H1 (cell line): Measurements from ENCODE around the gene LENG9. TPM values are rescaled to one million over a fixed set of nuclear protein-coding genes. Genes with fewer than 3 reads are reported as not detected.

ENCODE experiments used
- HDAC2 ChIP-seq, 2 experiments: fragments of 300-600 bp in 1 of 2; sonication (generic) in 1 of 2; IDR thresholded peaks; 2 replicates each; pipeline ENCODE4 v1.6.1; 2011 to 2012; ENCODE audit warnings: low read depth in 2 of 2, low read length in 2 of 2, mild to moderate bottlenecking in 2 of 2, moderate library complexity in 2 of 2, borderline replicate concordance in 1 of 2, inconsistent platforms in 1 of 2
- MAFK ChIP-seq: IDR thresholded peaks from 2 replicates; pipeline ENCODE4 v1.6.1; 2012; ENCODE audit warnings: low read depth, mild to moderate bottlenecking, improper control_type of control experiment, low read length
- SIX5 ChIP-seq: IDR thresholded peaks from 2 replicates; pipeline ENCODE4 v1.6.1; 2011; ENCODE audit warnings: mild to moderate bottlenecking, low read depth, low read length
- SP2 ChIP-seq: IDR thresholded peaks from 2 replicates; pipeline ENCODE4 v1.6.1; 2012; ENCODE audit warnings: mild to moderate bottlenecking, low read length, inconsistent platforms
- polyA plus RNA-seq, 7 experiments: library from polyadenylated mRNA; depleted of rRNA in 3 of 7; stranded (reverse) in 5 of 7; unstranded in 2 of 7; fragments of >200 nt in 5 of 7; fragments of 200-250 nt in 2 of 7; gene quantifications; 1 replicate in 5 of 7; 2 replicates in 1 of 7; 4 replicates in 1 of 7; pipeline versions ENCODE4 v1.2.1 to v1.2.3, GENCODE V29; 2011 to 2013; ENCODE audit warnings: missing spikeins in 2 of 7, mixed read lengths in 2 of 7
- total RNA-seq: library from RNA; stranded (reverse); fragmentation: NEBNext Ultra II Directional; extraction: Animal tissue kit (Norgen Biotek cat#: 25700); gene quantifications from 2 replicates; pipeline ENCODE4 v1.2.1, GENCODE V29; 2021
- TF ChIP-seq, protein P1 (sequence below): fragments of 300-600 bp; sonication (generic); IDR thresholded peaks from 2 replicates; pipeline ENCODE4 v1.7.1; 2012; ENCODE audit warnings: low read length, moderate library complexity, mild to moderate bottlenecking, inconsistent platforms; ENCODE audit not compliant: insufficient replicate concordance

Gene LENG9
- total and polyA plus RNA-seq, 2 of the 8 experiments (the other 6 are each of a cell fraction or from before 2014, with no cell fraction given), result 1.6 to 3.9 TPM

DNA sequence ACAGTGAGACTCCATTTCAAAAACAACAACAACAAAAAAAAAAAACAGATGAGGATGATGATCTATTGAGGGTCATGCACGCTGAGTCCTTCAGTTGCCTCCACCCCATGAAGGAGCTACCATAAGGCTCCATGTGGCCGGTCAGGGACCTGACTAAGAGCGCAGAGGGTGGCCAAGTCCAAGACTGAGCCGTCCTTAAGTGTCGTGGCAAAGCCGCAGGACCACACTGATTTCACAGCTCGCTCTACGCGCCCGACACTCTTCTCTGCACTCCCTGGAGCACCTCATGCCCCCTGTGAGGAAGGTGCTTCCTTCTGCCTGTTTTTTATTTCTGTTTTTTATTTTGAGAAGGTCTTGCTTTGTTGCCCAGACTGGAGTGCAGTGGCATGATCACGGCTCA, 36.0 kb downstream of the LENG9 start (continued):
- TF ChIP-seq, protein P1, sequence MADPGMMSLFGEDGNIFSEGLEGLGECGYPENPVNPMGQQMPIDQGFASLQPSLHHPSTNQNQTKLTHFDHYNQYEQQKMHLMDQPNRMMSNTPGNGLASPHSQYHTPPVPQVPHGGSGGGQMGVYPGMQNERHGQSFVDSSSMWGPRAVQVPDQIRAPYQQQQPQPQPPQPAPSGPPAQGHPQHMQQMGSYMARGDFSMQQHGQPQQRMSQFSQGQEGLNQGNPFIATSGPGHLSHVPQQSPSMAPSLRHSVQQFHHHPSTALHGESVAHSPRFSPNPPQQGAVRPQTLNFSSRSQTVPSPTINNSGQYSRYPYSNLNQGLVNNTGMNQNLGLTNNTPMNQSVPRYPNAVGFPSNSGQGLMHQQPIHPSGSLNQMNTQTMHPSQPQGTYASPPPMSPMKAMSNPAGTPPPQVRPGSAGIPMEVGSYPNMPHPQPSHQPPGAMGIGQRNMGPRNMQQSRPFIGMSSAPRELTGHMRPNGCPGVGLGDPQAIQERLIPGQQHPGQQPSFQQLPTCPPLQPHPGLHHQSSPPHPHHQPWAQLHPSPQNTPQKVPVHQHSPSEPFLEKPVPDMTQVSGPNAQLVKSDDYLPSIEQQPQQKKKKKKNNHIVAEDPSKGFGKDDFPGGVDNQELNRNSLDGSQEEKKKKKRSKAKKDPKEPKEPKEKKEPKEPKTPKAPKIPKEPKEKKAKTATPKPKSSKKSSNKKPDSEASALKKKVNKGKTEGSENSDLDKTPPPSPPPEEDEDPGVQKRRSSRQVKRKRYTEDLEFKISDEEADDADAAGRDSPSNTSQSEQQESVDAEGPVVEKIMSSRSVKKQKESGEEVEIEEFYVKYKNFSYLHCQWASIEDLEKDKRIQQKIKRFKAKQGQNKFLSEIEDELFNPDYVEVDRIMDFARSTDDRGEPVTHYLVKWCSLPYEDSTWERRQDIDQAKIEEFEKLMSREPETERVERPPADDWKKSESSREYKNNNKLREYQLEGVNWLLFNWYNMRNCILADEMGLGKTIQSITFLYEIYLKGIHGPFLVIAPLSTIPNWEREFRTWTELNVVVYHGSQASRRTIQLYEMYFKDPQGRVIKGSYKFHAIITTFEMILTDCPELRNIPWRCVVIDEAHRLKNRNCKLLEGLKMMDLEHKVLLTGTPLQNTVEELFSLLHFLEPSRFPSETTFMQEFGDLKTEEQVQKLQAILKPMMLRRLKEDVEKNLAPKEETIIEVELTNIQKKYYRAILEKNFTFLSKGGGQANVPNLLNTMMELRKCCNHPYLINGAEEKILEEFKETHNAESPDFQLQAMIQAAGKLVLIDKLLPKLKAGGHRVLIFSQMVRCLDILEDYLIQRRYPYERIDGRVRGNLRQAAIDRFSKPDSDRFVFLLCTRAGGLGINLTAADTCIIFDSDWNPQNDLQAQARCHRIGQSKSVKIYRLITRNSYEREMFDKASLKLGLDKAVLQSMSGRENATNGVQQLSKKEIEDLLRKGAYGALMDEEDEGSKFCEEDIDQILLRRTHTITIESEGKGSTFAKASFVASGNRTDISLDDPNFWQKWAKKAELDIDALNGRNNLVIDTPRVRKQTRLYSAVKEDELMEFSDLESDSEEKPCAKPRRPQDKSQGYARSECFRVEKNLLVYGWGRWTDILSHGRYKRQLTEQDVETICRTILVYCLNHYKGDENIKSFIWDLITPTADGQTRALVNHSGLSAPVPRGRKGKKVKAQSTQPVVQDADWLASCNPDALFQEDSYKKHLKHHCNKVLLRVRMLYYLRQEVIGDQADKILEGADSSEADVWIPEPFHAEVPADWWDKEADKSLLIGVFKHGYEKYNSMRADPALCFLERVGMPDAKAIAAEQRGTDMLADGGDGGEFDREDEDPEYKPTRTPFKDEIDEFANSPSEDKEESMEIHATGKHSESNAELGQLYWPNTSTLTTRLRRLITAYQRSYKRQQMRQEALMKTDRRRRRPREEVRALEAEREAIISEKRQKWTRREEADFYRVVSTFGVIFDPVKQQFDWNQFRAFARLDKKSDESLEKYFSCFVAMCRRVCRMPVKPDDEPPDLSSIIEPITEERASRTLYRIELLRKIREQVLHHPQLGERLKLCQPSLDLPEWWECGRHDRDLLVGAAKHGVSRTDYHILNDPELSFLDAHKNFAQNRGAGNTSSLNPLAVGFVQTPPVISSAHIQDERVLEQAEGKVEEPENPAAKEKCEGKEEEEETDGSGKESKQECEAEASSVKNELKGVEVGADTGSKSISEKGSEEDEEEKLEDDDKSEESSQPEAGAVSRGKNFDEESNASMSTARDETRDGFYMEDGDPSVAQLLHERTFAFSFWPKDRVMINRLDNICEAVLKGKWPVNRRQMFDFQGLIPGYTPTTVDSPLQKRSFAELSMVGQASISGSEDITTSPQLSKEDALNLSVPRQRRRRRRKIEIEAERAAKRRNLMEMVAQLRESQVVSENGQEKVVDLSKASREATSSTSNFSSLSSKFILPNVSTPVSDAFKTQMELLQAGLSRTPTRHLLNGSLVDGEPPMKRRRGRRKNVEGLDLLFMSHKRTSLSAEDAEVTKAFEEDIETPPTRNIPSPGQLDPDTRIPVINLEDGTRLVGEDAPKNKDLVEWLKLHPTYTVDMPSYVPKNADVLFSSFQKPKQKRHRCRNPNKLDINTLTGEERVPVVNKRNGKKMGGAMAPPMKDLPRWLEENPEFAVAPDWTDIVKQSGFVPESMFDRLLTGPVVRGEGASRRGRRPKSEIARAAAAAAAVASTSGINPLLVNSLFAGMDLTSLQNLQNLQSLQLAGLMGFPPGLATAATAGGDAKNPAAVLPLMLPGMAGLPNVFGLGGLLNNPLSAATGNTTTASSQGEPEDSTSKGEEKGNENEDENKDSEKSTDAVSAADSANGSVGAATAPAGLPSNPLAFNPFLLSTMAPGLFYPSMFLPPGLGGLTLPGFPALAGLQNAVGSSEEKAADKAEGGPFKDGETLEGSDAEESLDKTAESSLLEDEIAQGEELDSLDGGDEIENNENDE, result no peak
- TF ChIP-seq HDAC2 (IDR thresholded peaks at IDR 0.05; ENCODE audit: borderline replicate concordance in 1 of 2, low read depth in 2 of 2, low read length in 2 of 2) (no peak), SP2 (no peak), MAFK (no peak), SIX5 (no peak)
- TF ChIP-seq, all 59 proteins: peak for 0
